Ovary (tissue), 9 donors: ENCODE results near the gene LUC7L2. TPM values are rescaled to one million over a fixed set of nuclear protein-coding genes. Genes with fewer than 3 reads are reported as not detected.

Source experiments
- DNase-seq, 5 donors: peaks; one replicate each; pipeline ENCODE4 v3.0.0-alpha.2; 2019 to 2020
- H3K27ac ChIP-seq, 2 donors: fragments of 200-600 bp; one replicate each; pipeline versions ENCODE4 v1.5.1 to v1.8.0; 2019 to 2022
- H3K27me3 ChIP-seq: fragments of 200-600 bp; one replicate; pipeline ENCODE4 v1.8.0; 2022
- H3K36me3 ChIP-seq: fragments of 200-600 bp; sonication (generic); one replicate; pipeline ENCODE4 v1.5.1; 2019
- H3K4me1 ChIP-seq: one replicate; pipeline ENCODE4 v1.8.1; 2013; ENCODE audit warnings: mild to moderate bottlenecking, moderate library complexity; ENCODE audit not compliant: insufficient read depth
- H3K4me3 ChIP-seq: fragments of 200-600 bp; sonication (generic); one replicate; pipeline ENCODE4 v1.5.1; 2017
- H3K9me3 ChIP-seq, 2 donors: fragments of 200-600 bp in 1 of 2; sonication (generic) in 1 of 2; one replicate each; pipeline versions ENCODE4 v1.5.1 to v1.8.1; 2013 to 2019; ENCODE audit warnings: mild to moderate bottlenecking in 1 of 2, moderate library complexity in 1 of 2
- CTCF ChIP-seq, 3 donors: fragments of 450-650 bp in 2 of 3; fragments of 200-600 bp in 1 of 3; IDR thresholded peaks; one replicate each; pipeline versions ENCODE4 v1.5.1 to v1.8.0; 2016 to 2022; ENCODE audit warnings: antibody characterized with exemption in 3 of 3, mild to moderate bottlenecking in 1 of 3
- EP300 ChIP-seq: sonication (generic); formaldehyde crosslinking; IDR thresholded peaks from one replicate; pipeline ENCODE4 v1.6.1; 2017; ENCODE audit warnings: antibody characterized with exemption
- POLR2A ChIP-seq: fragments of 450-650 bp; IDR thresholded peaks from one replicate; pipeline ENCODE4 v1.6.1; 2017; ENCODE audit warnings: antibody characterized with exemption, mild to moderate bottlenecking, moderate library complexity
- WGBS, 3 donors: extraction: QIAGEN DNeasy Blood & Tissue Kit in 1 of 3; methylation state at CpG; one replicate each; pipeline versions ENCODE4 v1.1.5 to v1.1.7; 2013 to 2017; 5-methylcytosine and 5-hydroxymethylcytosine counted together
- intact Hi-C, 4 donors: fragments of 100-400 bp; cut with DNase I; formaldehyde crosslinking; loops; one replicate each; pipeline versions ENCODE4 v1.11.0 to v1.15.1; 2022 to 2023
- polyA plus RNA-seq, 2 donors: library from polyadenylated mRNA; stranded (reverse); fragments of 200-250 nt in 1 of 2; fragments of 350-450 nt in 1 of 2; fragmentation: Illumina TruSeq in 1 of 2; extraction: RNeasy Lipid Tissue Mini Kit (QIAGEN cat#74804) in 1 of 2; gene quantifications; one replicate each; pipeline ENCODE4 v1.2.3, GENCODE V29; 2013 to 2014
- total RNA-seq, 7 donors: library from RNA; depleted of rRNA in 2 of 7; stranded (reverse); fragments of >200 nt in 2 of 7; fragmentation: NEBNext Ultra II Directional in 3 of 7; extraction: Animal tissue kit (Norgen Biotek cat#: 25700) in 3 of 7; gene quantifications; one replicate each; pipeline versions ENCODE4 v1.1.0 to v1.2.4, GENCODE V29; 2016 to 2023
- donor health status: DM: no; HTN: no; CAD: no; lungs with moderate emphysema.
- donor health status: DM: no; HTN: no; CAD: no.
- donor health status: Bipolar disorder and iron deficiency.
- donor health status: DM: yes; HTN: yes; CAD: no.
- donor health status: DM: no; HTN: no; CAD: no.
- donor health status: DM: yes; HTN: yes; CAD: no.

The LUC7L2 gene
- total and polyA plus RNA-seq, 9 donors = 58.9 to 113 (median 87.2) TPM

DNA sequence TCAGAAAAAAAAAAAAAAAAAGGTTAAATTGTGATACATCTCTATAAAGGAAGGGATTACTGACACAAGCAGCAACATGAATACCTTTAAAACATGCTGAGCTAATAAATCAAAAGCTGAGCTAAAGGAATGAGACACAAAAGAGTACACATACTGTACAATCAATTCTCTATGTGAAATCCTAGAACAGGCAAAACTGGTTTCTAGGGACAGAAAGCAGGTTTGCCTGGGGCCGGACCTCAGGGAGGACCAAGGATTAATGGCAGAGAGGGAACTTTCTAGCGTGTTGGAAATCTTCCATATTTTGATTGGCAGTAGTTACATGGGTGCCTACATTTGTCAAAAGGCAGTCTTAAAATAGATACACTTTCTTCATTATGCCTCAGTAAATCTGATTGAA is 71.3 kb downstream of the LUC7L2 start:
- 75 to 95% (median 89%) methylated on average over 2 of the region's 2 CpGs for WGBS, 3 donors
- Histone ChIP-seq H3K27me3 (no peaks in the 10 kb centered on the region), H3K9me3 (no peaks in the 10 kb centered on the region), H3K4me1 (peaks cover 4% of the 10 kb centered on the region), H3K4me3 (no peak overlapping the region), H3K36me3 (no peaks in the 10 kb centered on the region), H3K27ac (no peak overlapping the region)
- intact Hi-C loops = no loop called here
- no peak for DNase-seq
- no peak for TF ChIP-seq POLR2A

DNA sequence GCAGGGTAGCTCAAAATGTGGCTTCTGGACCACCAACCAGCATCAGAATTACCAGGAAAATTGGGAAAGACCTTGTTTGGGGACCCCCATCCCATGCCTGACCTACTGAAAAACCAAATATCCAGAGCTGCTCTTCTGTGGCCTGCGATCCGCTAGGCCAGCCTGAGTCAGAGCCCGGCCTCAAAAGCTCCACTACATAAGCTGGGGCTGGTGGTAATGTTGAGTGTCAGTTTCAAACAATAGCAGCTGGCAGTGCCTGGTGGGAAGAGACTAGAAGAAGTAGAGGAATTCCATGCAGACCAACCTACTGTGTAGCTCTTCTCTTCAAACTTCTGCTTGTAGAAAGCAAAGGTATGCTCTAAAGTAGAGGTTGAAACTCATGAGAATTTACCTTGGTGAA is 71.8 kb downstream of the LUC7L2 start:
- intact Hi-C loops = no loop called here
- no peak for DNase-seq
- Histone ChIP-seq H3K27me3 (no peaks in the 10 kb centered on the region), H3K36me3 (no peaks in the 10 kb centered on the region), H3K4me1 (peaks cover 4% of the 10 kb centered on the region), H3K4me3 (no peak overlapping the region), H3K9me3 (no peaks in the 10 kb centered on the region), H3K27ac (no peak overlapping the region)
- no peak for TF ChIP-seq POLR2A
- TF ChIP-seq CTCF (IDR thresholded peaks at IDR 0.05) = no peak
- TF ChIP-seq EP300 = no peak
- WGBS, 3 donors = 93 to 97% (median 95%) methylated on average over 3 of the region's 3 CpGs

DNA sequence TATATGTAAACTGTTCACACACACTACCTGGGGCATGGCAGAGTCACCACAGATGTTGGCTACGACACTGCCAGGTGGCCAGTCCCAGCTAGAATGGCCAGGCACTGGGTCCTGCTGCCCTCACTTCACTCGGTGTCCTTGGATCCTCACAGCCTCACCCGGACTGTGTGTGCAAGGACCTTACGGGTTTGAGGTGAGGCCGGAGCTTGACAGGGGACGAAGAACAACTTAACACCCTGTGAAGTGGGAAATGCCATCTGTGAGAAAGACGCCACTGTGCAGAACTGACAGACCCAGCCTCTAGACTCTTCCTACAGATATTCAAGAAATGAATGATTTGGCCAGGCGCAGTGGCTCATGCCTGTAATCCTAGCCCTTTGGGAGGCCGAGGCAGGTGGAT is 77.1 kb downstream of the LUC7L2 start:
- H3K27ac ChIP-seq = no peak overlapping the region
- DNase-seq = no peak
- H3K4me3 ChIP-seq = no peak overlapping the region
- H3K9me3 ChIP-seq = no peaks in the 10 kb centered on the region
- TF ChIP-seq EP300 (no peak), POLR2A (no peak), CTCF (IDR thresholded peaks at IDR 0.05) (no peak)
- H3K27me3 ChIP-seq = no peaks in the 10 kb centered on the region
- no peaks in the 10 kb centered on the region for H3K36me3 ChIP-seq
- H3K4me1 ChIP-seq = peaks cover 4% of the 10 kb centered on the region
- intact Hi-C loops = no loop called here
- 96 to 97% (median 96%) methylated on average over 9 of the region's 9 CpGs for WGBS, 3 donors

- Histone ChIP-seq H3K27me3 (no peaks in the 10 kb centered on the region), H3K36me3 (no peaks in the 10 kb centered on the region), H3K27ac (no peak overlapping the region), H3K4me1 (no peaks in the 10 kb centered on the region), H3K4me3 (no peak overlapping the region), H3K9me3 (no peaks in the 10 kb centered on the region)
- 74 to 83% (median 77%) methylated on average over 7 of the region's 7 CpGs for WGBS, 3 donors
- TF ChIP-seq POLR2A (no peak), EP300 (no peak), CTCF (IDR thresholded peaks at IDR 0.05) (no peak)
- intact Hi-C loops = no loop called here
- DNase-seq = no peak
Measured at GRCh38 chr7:139439375-139439774, 79.7 kb downstream of the LUC7L2 start.

DNA sequence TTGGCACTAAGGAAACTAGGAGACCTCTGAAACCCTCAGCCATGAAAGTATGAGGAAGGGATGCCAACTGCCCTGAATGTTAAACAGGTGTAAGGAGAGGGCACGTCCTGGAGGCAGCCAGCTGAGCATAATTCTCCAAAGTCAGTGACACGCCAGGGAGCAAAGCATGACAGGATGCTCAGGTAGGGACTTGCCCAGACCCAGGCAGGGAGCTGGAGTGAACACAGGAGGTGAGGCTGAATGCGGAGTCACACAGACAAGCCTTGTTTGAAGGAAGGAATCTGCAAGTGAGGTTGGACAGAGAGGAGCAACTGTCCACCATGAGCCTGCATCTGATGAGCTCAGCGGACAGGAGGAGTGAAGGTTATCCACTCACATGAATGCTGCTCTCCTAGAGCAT is 82.3 kb downstream of the LUC7L2 start:
- no peak for DNase-seq
- H3K27ac ChIP-seq = no peak overlapping the region
- no peaks in the 10 kb centered on the region for H3K9me3 ChIP-seq
- no peaks in the 10 kb centered on the region for H3K27me3 ChIP-seq
- 70 to 78% (median 77%) methylated on average over 4 of the region's 4 CpGs for WGBS, 3 donors
- intact Hi-C loops = no loop called here
- no peak overlapping the region for H3K4me3 ChIP-seq
- no peaks in the 10 kb centered on the region for H3K4me1 ChIP-seq
- no peak for TF ChIP-seq CTCF (IDR thresholded peaks at IDR 0.05)
- TF ChIP-seq POLR2A = no peak
- TF ChIP-seq EP300 = no peak
- H3K36me3 ChIP-seq = no peaks in the 10 kb centered on the region
